Gastrocnemius medialis (tissue), 4 donors: Measurements from ENCODE around the gene PDLIM7. TPM values are rescaled to one million over a fixed set of nuclear protein-coding genes. Genes with fewer than 3 reads are reported as not detected.

Experiments
- ATAC-seq, 2 donors: fragments of 150-250 bp; one replicate each; pipeline ENCODE4 v1.9.1; 2016
- DNase-seq, 2 donors: peaks; one replicate each; pipeline ENCODE4 v3.0.0-alpha.2; 2019
- H3K27ac ChIP-seq, 4 donors: fragments of 200-600 bp; sonication (generic); 1 replicate in 1 of 4; 2 replicates in 3 of 4; pipeline ENCODE4 v1.5.1; 2016 to 2018; ENCODE audit warnings: mild to moderate bottlenecking in 2 of 4, moderate library complexity in 1 of 4
- H3K27me3 ChIP-seq, 3 donors: fragments of 200-600 bp; sonication (generic) in 2 of 3; 1 replicate in 1 of 3; 2 replicates in 2 of 3; pipeline versions ENCODE4 v1.5.1 to v1.6.0; 2016 to 2019; ENCODE audit warnings: mild to moderate bottlenecking in 1 of 3, moderate library complexity in 1 of 3
- H3K36me3 ChIP-seq, 2 donors: fragments of 200-600 bp; sonication (generic) in 1 of 2; one replicate each; pipeline ENCODE4 v1.5.1; 2017 to 2018
- H3K4me1 ChIP-seq, 2 donors: fragments of 200-600 bp; sonication (generic) in 1 of 2; one replicate each; pipeline ENCODE4 v1.5.1; 2016 to 2017; ENCODE audit warnings: mild to moderate bottlenecking in 2 of 2
- H3K4me3 ChIP-seq, 4 donors: fragments of 200-600 bp; sonication (generic) in 3 of 4; 1 replicate in 1 of 4; 2 replicates in 3 of 4; pipeline ENCODE4 v1.5.1; 2016 to 2019; ENCODE audit warnings: mild to moderate bottlenecking in 2 of 4
- H3K9me3 ChIP-seq, 3 donors: fragments of 200-600 bp; sonication (generic) in 2 of 3; 1 replicate in 1 of 3; 2 replicates in 2 of 3; pipeline ENCODE4 v1.5.1; 2016 to 2019
- CTCF ChIP-seq, 5 experiments: fragments of 450-650 bp in 3 of 5; fragments of 200-600 bp in 2 of 5; sonication (generic) in 2 of 5; IDR thresholded peaks in 4 of 5; conservative IDR thresholded peaks in 1 of 5; 1 replicate in 4 of 5; 2 replicates in 1 of 5; pipeline ENCODE4 v1.5.1; 2016 to 2019; ENCODE audit warnings: antibody characterized with exemption in 5 of 5, mild to moderate bottlenecking in 3 of 5, moderate library complexity in 3 of 5
- POLR2A ChIP-seq, 2 donors: fragments of 450-650 bp; IDR thresholded peaks; one replicate each; pipeline ENCODE4 v1.6.1; 2017; ENCODE audit warnings: antibody characterized with exemption in 2 of 2, mild to moderate bottlenecking in 2 of 2, moderate library complexity in 2 of 2
- in situ Hi-C, 4 donors: fragments of 200-750 bp; cut with MboI; loops; one replicate each; pipeline versions ENCODE4 v1.15.0 to v1.8.0; 2017; ENCODE audit warnings: low sequenced_read_pairs in 4 of 4
- intact Hi-C: fragments of 100-400 bp; cut with DNase I; formaldehyde crosslinking; loops from one replicate; pipeline ENCODE4 v1.15.1; 2023; ENCODE audit warnings: low total_unique reads
- total RNA-seq, 4 donors: library from RNA; depleted of rRNA; stranded (reverse); fragments of >200 nt; gene quantifications; one replicate each; pipeline versions ENCODE4 v1.1.0 to v1.2.3, GENCODE V29; 2016

The PDLIM7 gene
- total RNA-seq, 4 donors from 2014 or later: 132 to 244 (median 220) TPM

DNA sequence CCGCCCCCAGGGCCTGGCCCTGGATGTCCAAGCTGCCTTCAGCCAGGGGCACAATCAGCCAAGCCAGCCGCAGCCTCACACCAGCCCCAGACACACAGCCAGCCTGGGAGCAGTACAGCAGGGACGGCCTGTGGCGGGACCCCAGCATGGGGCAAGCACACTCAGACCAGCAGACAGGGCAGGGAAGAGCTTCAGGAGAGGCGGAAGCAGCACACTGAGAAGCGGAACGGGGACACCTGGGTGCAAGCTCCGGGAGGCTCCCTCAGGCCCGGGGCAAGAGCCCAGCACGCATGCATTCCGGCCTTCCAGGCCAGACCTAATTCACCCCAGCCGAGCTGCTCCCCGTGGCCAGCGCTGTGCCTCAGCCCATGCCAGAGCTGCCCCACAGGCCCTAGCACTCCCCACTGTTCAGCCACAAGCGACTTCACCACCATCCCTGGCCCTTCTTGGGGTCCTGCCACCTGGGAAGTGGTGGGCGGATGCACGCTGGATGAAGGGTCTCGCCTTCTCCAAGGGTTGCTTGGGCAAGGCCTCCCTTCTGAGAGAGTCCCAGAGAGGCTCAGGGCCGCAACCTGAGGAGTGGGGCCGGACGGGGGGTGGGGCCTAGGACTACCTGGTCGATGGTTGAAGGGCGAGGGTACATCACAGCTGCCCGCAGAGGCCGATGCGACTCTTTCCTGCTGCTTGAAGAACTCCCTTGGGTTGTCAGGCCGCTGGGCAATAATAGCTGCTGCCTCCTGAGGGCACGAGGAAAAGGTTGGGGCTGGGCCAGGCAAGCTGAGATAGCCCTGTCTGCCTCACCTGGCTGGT lies 37.4 kb downstream of the PDLIM7 start:
- H3K27ac ChIP-seq: no peak overlapping the region
- no peak overlapping the region for H3K4me3 ChIP-seq
- DNase-seq (no peak), ATAC-seq (no peak)
- no peaks in the 10 kb centered on the region for H3K9me3 ChIP-seq
- H3K27me3 ChIP-seq: no peaks in the 10 kb centered on the region
- no peak for TF ChIP-seq POLR2A (IDR thresholded peaks at IDR 0.05)
- peaks cover 4 to 17% of the 10 kb centered on the region in 2 donors for H3K4me1 ChIP-seq
- in situ Hi-C loops (loop anchor here in 2 of 4 donors (5.0 to 10.0 kb wide), 2 partner anchors 55 to 68 kb away; partner anchors contain the start of genes F12 (in 1 of the 2) and PFN3 (in 1 of the 2)), intact Hi-C loops (loop anchor here (5.0 to 10.0 kb wide), 2 partner anchors 148 to 345 kb away; partner anchors contain the start of gene MXD3)
- no peaks in the 10 kb centered on the region for H3K36me3 ChIP-seq

DNA sequence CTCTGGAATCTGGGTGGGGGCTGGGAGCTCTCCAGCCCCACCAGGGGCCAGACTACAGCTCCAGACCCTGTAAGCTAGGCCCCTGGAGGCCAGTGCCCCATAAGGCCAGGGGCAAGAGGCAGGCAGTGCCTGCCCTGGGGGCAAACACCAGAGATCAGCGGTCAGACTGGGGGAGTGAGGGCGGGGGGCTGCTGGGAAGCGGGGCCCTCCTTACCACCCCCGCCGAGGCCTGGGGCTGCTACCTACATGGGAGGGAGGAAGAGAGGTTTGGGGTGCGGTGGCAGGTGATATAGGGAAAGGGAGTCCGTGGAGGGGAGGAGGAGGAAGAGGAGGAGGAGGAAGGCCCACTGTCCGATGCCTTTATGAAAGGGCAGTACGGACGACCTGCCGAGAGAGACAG lies 38.0 kb downstream of the PDLIM7 start:
- Histone ChIP-seq H3K9me3 (no peaks in the 10 kb centered on the region), H3K4me1 (peaks cover 4 to 19% of the 10 kb centered on the region in 2 donors), H3K36me3 (no peaks in the 10 kb centered on the region), H3K4me3 (no peak overlapping the region), H3K27me3 (no peaks in the 10 kb centered on the region), H3K27ac (no peak overlapping the region)
- no peak for TF ChIP-seq CTCF (IDR thresholded peaks at IDR 0.05 in 4 of 5, conservative IDR thresholded peaks at IDR 0.05 in 1 of 5)
- no peak for TF ChIP-seq POLR2A (IDR thresholded peaks at IDR 0.05)
- in situ Hi-C loops: loop anchor here in 1 of 4 donors (10.0 kb wide), 1 partner anchor 55 kb away; the partner anchor contains the start of genes F12 and PFN3
- DNase-seq (no peak), ATAC-seq (no peak)
- intact Hi-C loops: loop anchor here (5.0 to 10.0 kb wide), 2 partner anchors 147 to 345 kb away; partner anchors contain the start of gene MXD3

DNA sequence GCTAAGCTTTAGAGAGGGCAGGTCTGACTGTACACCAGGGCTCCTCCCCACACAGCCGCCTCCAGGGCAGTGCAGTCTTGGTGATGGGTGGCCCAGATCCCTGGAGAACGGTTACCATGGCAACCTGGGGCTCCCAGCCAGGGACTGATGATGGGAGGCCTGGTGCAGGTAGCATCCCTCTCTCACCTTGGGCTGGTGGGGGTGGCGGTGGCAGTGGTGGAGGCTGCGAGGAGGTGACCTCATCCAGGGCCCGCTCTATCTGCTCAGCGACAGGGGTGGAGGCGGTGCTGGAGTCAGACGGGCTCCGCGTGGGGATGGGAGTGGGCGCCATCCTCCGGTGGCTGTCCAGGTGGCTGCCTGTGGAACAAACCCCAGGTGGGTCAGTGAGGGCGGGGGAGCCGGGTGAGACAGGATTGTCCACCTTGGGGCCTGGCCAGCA lies 38.5 kb downstream of the PDLIM7 start:
- peaks cover 6 to 23% of the 10 kb centered on the region in 2 donors for H3K4me1 ChIP-seq
- H3K27ac ChIP-seq: no peak overlapping the region
- no peak for TF ChIP-seq CTCF (IDR thresholded peaks at IDR 0.05 in 4 of 5, conservative IDR thresholded peaks at IDR 0.05 in 1 of 5)
- no peak for TF ChIP-seq POLR2A (IDR thresholded peaks at IDR 0.05)
- H3K9me3 ChIP-seq: no peaks in the 10 kb centered on the region
- H3K36me3 ChIP-seq: no peaks in the 10 kb centered on the region
- no peaks in the 10 kb centered on the region for H3K27me3 ChIP-seq
- no peak for DNase-seq
- ATAC-seq: no peak
- H3K4me3 ChIP-seq: no peak overlapping the region
- intact Hi-C loops (loop anchor here (5.0 to 10.0 kb wide), 2 partner anchors 147 to 344 kb away; partner anchors contain the start of gene MXD3), in situ Hi-C loops (loop anchor here in 1 of 4 donors (10.0 kb wide), 1 partner anchor 54 kb away; the partner anchor contains the start of genes F12 and PFN3)

GRCh38 chr5:177457852-177458681 lies 39.3 kb downstream of the PDLIM7 start:
- in situ Hi-C loops: loop anchor here in 1 of 4 donors (10.0 kb wide), 1 partner anchor 53 kb away; the partner anchor contains the start of genes F12 and PFN3
- H3K4me3 ChIP-seq: no peak overlapping the region
- peaks cover 9 to 25% of the 10 kb centered on the region in 2 donors for H3K4me1 ChIP-seq
- ATAC-seq (no peak), DNase-seq (no peak)
- no peak for TF ChIP-seq POLR2A (IDR thresholded peaks at IDR 0.05)
- no peak for TF ChIP-seq CTCF (IDR thresholded peaks at IDR 0.05 in 4 of 5, conservative IDR thresholded peaks at IDR 0.05 in 1 of 5)
- no peaks in the 10 kb centered on the region for H3K36me3 ChIP-seq
- H3K9me3 ChIP-seq: no peaks in the 10 kb centered on the region
- intact Hi-C loops: loop anchor here (2.0 to 10.0 kb wide), 3 partner anchors 21 to 343 kb away; partner anchors contain the start of gene MXD3
- no peak overlapping the region for H3K27ac ChIP-seq
- peaks cover 0 to 3% (median 2%) of the 10 kb centered on the region in 3 donors for H3K27me3 ChIP-seq
